ENCODE measurements around the gene LRRC23.

DNA sequence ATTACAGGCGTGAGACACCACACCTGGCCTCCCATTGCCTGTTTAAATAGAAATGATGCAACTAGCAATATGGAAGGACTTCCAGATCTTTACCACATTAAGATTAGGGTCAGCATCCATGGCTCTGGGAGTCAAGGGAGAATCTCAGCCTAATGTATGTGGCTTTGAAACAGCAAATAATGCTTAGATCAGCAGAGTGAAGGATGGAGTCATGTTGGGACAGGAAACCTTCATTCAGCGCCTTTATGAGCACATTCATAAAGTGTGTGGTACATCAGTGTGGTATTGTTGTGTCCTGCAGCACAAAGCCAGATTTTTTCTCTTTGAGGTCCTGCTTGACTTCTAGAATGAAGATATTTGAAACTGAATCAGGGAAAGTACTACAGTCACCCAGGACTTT, 16.3 kb upstream of the LRRC23 start:
- TF ChIP-seq, protein P1, sequence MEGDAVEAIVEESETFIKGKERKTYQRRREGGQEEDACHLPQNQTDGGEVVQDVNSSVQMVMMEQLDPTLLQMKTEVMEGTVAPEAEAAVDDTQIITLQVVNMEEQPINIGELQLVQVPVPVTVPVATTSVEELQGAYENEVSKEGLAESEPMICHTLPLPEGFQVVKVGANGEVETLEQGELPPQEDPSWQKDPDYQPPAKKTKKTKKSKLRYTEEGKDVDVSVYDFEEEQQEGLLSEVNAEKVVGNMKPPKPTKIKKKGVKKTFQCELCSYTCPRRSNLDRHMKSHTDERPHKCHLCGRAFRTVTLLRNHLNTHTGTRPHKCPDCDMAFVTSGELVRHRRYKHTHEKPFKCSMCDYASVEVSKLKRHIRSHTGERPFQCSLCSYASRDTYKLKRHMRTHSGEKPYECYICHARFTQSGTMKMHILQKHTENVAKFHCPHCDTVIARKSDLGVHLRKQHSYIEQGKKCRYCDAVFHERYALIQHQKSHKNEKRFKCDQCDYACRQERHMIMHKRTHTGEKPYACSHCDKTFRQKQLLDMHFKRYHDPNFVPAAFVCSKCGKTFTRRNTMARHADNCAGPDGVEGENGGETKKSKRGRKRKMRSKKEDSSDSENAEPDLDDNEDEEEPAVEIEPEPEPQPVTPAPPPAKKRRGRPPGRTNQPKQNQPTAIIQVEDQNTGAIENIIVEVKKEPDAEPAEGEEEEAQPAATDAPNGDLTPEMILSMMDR (conservative IDR thresholded peaks at IDR 0.05 in 1 of 2, IDR thresholded peaks at IDR 0.05 in 1 of 2; ENCODE audit: low read depth in 1 of 2, low read length in 2 of 2): no peak
- TF ChIP-seq EZH2 (IDR thresholded peaks at IDR 0.05; ENCODE audit: low read length, missing control alignments): no peak

All from fibroblast of lung (primary cell).